GM19372 (cell line): ENCODE results near the gene TSR1.

Experiments used
- ATAC-seq: cut with Tn5 transposase; IDR thresholded peaks from one replicate; pipeline ENCODE4 v1.9.1; 2021; ENCODE audit warnings: mild to moderate bottlenecking, low read depth, moderate library complexity; ENCODE audit not compliant: unreplicated experiment

TSR1 gene

DNA sequence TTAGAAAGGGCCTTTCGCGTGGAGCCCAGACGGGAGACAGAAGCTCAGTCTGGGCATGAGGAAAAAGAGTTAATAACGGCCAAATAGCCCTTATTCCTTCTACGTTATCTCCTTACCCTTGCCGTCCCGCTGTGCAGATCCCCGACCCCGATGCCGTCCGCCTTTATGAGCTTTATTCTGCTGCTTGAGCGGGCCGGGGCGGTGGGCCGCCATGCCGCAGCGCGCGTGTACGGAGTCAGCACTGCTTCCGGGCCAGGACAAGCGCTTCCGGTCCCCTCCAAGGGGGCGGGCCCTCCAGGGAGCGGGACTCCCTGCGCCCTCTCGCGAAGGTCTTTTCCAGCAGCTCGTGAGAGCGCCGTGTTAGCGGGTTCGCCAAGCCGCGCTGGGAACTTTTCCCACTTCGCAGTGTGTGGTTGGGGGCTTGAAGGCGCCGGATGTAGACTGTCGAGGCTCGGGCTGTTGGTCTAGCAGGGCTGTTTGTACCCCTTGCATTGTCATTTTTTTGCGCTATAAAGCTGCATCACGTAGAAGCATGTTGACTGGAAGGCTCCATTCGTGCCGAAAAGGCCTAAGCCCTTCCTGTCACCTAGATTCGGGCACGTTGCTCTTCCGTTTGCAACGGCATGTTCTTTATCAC lies at the start of gene TSR1:
Gene TSR1 (minus strand): TSS at position 243 of the 637 bp plus-strand sequence. CDS start 30 bp downstream, at position 213.
- ATAC-seq, result peak; percentile 71

DNA sequence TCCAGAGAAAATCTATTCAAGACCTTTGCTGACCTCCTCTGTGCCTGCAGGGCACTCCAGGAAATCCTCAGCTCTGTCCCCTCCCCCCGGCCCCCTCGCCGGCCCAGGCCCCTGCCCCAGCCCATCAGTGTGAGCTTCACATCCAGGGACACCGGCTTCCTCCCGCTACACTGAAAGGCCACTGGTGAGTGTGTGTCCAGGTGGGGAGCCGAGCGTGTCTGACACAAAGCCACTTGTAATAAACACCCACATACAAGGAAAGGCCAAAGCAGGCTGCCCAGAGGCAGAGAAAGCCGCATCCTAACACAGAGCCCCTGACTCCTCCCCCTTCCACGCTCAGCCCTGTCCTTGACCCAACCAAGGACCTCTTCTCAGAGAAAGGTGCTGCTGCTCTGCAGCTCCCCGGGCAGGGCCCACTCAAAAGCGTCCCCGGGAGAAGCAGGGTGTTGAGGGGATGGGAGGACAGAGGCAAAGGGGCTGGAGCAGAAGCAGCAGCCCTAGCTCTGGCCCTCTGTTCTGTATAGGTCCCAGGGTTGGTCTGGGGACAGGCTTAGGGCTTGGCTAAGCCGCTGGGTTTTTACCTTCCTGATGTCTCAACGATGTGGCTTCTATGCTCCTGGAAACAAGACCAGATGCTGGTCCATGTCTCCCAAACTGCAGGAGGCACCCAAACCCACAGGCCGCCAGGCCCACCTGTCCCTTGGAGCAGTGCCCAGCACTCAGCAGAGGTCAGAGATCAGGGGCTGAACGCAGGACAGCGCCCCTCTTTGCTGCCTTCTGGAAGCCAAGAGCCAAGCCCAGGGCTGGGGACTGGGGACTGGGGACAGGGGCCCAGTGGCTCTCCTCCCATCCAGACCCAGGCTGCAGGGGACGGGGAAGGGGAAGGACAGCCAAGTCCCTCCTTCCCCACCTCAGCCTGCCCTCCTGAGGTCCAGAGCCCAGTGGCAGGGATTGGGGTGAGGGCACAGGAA lies 49.3 kb upstream of the TSR1 start:
- ATAC-seq, result no peak

- ATAC-seq, result no peak
Measured at GRCh38 chr17:2384439-2385127, 48.3 kb upstream of the TSR1 start.

GRCh38 chr17:2383628-2384167 lies 47.4 kb upstream of the TSR1 start:
- no peak for ATAC-seq

- ATAC-seq, result no peak
Measured at GRCh38 chr17:2380950-2381649, 44.8 kb upstream of the TSR1 start.

GRCh38 chr17:2380226-2380922 lies 44.1 kb upstream of the TSR1 start:
- ATAC-seq, result no peak

GRCh38 chr17:2379489-2380225 lies 43.4 kb upstream of the TSR1 start:
- ATAC-seq, result no peak

- no peak for ATAC-seq
Measured at GRCh38 chr17:2378905-2379304, 42.6 kb upstream of the TSR1 start.

DNA sequence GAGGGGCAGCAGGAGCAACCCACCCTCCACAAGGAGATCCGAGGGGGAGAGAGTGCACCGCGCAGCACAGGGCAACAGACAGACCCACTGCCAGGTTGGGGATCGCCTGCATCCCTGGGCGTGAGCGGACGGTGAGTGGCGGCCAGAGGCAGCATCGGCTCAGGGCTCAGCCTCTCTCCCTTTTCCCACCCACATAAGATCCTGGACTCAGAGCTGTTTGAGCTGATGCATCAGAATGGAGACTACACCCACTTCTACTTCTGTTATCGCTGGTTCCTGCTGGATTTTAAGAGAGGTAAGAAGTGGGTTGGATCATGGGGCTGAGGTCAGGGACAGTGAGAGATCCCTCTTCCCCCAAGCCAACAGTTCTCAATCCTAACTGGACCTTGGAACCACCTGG lies 41.4 kb upstream of the TSR1 start:
- ATAC-seq, result no peak

DNA sequence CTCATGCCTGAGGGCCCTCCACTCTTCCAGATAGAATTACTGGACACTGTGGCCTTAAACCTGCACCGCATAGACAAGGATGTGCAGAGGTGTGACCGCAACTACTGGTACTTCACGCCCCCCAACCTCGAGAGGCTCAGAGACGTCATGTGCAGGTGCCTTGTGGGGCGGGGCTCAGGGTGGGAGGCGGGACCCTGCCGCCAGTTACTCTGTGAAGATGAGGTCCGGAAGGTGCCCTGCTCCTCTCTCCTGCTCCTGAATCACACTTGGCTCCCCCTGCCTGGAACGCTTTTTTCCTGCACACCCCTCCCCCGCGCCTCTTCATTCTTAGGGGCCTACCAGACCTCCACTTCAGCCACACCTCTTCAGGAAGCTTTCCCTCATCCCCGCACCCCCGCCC lies 39.9 kb upstream of the TSR1 start:
- no peak for ATAC-seq

DNA sequence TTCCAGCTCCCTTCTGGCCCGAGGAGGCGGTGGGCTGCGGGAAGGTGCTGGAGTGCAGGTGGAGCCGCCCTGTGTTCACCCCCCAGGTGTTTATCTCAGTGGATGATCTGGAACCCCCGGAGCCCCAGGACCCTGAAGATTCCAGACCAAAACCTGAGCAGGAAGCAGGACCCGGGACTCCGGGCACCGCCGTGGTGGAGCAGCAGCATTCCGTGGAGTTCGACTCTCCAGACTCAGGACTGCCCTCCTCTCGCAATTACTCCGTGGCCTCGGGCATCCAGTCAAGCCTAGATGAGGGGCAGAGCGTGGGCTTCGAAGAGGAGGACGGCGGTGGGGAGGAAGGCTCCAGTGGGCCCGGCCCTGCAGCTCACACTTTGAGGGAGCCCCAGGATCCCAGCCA lies 39.1 kb upstream of the TSR1 start:
- ATAC-seq, result no peak

DNA sequence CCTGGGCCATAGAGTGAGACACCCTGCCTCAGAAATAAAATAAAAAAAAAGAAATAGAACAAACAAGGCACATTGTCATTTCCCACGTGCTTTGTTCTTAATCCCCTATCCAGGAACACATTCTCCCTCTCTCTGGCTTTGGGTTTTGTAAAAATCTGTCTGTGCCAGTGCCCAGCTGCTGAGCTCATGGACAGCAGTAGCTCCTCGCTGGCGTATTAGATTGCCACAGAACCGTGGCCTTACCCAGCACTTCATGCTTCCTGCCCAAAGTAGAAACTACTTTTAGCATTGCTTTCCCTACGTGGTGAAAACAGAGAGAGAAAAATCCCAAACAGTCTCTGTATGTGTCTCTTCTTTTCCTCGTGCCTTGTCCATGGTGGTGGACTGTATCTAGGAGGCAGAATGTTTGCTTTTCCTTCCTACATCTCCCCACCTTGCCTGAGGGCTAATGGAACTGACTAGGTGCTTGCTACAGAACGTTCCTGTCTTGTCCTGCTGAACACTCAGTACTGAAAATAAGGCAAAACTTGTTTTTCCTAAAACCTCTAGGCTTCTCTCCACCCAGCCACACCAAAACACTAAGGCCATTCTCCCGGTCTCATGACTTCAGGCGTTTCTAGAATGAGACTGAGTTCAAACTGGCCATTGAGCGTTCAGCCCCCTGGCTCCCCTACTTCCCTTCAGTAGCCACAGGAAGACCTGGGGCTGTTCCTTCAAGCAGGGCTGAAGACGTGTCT lies 38.5 kb upstream of the TSR1 start:
- ATAC-seq, result no peak

- ATAC-seq, result no peak
Measured at GRCh38 chr17:2373179-2373578, 36.9 kb upstream of the TSR1 start.

DNA sequence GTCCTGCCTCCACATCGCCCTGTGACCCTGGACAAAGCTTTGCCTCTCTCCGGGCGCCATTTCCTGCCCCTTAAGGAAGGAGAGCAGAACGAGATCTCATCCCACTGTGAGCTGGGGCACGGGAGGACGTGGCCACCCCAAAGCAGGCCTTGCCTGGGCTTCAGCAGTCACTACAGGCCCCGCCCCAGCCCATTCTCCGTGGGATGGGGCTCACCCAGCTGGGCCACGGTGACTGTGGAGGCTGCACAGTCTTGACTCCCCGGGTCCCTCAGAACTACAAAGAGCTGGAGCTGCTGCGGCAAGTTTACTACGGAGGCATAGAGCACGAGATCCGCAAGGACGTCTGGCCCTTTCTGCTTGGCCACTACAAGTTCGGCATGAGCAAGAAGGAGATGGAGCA lies 36.4 kb upstream of the TSR1 start:
- no peak for ATAC-seq

DNA sequence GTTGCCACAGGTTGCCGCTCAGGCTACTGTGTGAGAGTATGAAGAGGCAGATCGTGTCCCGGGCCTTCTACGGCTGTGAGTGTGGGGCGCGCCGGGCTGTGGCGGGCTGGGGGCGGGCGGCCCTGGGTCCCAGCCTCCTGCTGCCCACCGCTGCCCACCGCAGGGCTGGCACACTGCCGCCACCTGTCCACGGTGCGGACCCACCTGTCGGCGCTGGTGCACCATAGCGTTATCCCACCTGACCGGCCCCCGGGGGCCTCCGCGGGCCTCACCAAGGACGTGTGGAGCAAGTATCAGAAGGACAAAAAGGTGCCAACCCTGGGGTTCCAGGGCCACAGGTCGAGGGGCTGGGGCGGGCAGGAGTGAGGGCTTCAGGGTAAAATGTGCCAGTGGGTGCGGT lies 35.9 kb upstream of the TSR1 start:
- no peak for ATAC-seq

- no peak for ATAC-seq
Measured at GRCh38 chr17:2371183-2372130, 35.2 kb upstream of the TSR1 start.

DNA sequence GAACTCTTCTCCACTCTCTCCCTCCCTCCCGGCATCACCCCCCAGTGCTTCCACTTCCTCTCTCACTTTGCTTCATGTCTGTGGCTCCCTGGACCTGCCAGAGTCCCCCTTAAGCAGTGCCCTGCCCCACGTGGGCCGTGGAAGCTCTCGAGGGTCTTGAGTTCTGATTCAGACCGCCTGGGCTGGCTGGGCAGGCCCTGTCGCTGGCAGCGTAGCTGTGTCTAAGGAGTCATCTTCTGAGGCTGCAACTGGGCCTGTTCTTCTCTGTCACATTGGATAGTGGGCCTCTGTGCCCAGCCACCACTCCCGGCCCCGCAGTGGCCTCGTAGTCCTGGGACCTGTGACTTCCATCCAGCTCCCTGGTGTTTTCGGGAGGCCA lies 33.9 kb upstream of the TSR1 start:
- no peak for ATAC-seq
